Prostate gland (tissue), 2 donors: ENCODE data around the gene AGBL4.

ENCODE experiments used
- POLR2A ChIP-seq: fragments of 450-650 bp; IDR thresholded peaks from one replicate; pipeline ENCODE4 v1.6.1; 2016; ENCODE audit warnings: antibody characterized with exemption, mild to moderate bottlenecking
- TF ChIP-seq, protein P1 (sequence below), 4 experiments: fragments of 200-600 bp in 2 of 4; fragments of 450-650 bp in 2 of 4; sonication (generic) in 2 of 4; IDR thresholded peaks; 1 replicate in 3 of 4; 2 replicates in 1 of 4; pipeline ENCODE4 v1.5.1; 2016 to 2019; ENCODE audit warnings: antibody characterized with exemption in 4 of 4, mild to moderate bottlenecking in 2 of 4, moderate library complexity in 2 of 4

GRCh38 chr1:49294539-49294938, 729.2 kb downstream of the AGBL4 start:
- TF ChIP-seq, protein P1, sequence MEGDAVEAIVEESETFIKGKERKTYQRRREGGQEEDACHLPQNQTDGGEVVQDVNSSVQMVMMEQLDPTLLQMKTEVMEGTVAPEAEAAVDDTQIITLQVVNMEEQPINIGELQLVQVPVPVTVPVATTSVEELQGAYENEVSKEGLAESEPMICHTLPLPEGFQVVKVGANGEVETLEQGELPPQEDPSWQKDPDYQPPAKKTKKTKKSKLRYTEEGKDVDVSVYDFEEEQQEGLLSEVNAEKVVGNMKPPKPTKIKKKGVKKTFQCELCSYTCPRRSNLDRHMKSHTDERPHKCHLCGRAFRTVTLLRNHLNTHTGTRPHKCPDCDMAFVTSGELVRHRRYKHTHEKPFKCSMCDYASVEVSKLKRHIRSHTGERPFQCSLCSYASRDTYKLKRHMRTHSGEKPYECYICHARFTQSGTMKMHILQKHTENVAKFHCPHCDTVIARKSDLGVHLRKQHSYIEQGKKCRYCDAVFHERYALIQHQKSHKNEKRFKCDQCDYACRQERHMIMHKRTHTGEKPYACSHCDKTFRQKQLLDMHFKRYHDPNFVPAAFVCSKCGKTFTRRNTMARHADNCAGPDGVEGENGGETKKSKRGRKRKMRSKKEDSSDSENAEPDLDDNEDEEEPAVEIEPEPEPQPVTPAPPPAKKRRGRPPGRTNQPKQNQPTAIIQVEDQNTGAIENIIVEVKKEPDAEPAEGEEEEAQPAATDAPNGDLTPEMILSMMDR (IDR thresholded peaks at IDR 0.05), result no peak
- no peak for TF ChIP-seq POLR2A
